GM19023 (cell line): ENCODE measurements around the gene CCDC167.

Source experiments
- ATAC-seq: cut with Tn5 transposase; IDR thresholded peaks from one replicate; pipeline ENCODE4 v1.9.1; 2021; ENCODE audit warnings: mild to moderate bottlenecking, moderate library complexity; ENCODE audit not compliant: unreplicated experiment

Gene CCDC167

DNA sequence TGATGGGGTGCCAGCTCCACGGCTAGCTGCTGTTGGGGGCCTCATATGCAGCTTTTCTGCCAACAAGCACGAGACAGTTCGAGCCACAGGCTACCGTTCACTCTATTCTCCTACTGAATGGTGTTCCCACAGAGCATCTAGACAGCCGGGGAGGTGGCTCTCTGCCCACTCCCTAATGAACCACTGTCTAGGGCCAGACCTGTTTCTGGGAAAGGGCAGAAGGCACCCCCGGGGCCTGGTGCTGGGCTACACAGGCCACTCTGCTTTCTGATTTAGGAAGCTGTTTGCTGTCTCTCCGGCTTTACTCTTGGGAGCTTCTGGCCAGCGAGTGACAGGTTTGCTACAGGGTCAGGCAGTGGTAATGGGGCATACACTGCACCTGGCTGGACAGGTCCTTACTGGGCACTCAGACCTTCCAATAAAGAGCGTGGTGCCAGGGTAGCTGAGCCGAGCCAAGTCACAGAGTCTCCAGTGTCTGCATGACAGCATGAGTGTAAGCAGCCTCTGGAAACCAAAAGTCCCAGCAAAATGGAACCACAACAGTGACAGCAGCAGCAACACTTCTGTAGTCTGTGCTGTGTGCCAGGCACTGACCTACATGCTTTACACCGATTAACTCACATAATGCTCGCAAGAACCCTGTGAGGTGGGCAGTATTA is 8.4 kb downstream of the CCDC167 start:
- no peak for ATAC-seq

GRCh38 chr6:37490536-37491170 is 9.0 kb downstream of the CCDC167 start:
- no peak for ATAC-seq

GRCh38 chr6:37489697-37490336 is 9.9 kb downstream of the CCDC167 start:
- no peak for ATAC-seq

GRCh38 chr6:37488476-37488875 is 11.2 kb downstream of the CCDC167 start:
- ATAC-seq: no peak

DNA sequence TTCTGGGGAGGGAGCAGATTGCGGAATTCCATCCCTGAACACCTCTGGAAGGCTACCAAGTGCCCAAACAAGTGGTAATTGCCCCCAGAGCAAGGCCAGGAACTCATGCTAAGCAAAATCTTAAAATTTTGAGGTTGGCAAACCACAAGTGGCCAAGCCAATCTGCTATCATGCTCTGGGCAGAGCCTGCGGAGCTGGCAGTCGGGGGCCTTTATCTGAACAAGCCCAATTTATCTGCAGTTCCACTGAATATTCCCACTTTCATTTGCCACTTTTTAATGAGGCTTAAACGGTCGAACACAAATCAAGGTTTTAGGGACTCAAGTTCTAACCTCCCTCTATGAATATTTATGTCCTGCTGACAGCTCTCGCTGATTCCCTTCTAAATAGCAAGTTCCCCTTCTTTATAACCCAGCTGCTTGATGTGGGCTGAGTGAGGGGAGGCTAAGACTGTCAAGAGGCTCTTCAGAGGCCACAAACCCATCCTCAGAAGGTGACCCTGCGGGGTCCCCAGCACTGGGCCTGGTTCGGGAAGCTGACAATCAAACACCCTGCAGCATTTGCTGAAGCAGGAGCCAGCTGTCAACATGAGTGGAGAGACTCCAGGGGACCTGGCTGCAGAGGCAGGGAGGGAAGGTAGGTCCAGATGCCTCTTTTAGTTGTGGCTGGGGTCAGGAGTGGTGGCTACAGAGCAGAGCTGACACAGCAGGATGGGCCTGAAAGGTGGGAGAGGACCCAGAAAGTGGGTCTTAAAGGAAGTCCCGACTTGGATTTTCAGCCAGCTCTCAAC is 11.9 kb downstream of the CCDC167 start:
- no peak for ATAC-seq

DNA sequence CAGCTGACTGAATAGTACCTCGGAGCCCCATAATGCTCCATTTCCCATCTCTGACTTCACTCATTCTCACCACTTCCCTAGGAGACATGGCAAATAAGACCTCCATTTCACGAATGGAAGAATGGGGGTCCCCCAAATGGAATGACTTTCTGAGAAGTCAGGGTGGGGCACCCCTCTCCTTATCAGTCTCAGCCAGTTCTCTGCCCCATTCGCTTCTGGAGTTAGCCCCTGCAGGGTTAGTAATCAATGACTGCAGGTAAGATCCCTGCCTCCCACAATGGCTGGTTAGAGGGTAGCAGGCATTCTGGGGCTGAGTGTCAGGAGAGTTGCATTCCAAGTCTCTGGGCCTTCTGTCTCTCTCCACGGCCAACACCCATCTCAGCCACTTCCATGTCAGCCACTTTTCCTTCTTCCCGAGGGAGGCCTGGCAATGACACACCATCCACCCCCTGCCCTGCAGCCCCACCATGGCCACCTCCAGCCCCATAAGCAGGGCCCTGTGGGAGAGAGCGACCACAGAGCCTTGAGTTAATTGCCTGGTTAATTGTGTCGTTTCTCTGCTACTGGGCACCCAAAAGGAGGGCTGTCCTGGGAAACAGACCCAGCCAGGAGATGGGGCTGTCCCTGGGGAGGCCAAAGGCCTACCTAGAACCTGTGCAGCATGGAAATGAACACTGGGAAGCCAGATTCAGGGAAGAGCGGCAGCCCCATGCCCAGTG is 13.4 kb downstream of the CCDC167 start:
- ATAC-seq: no peak

GRCh38 chr6:37485291-37485702 is 14.4 kb downstream of the CCDC167 start:
- no peak for ATAC-seq

- ATAC-seq: no peak
Observed at GRCh38 chr6:37484786-37485170, 14.9 kb downstream of the CCDC167 start.

DNA sequence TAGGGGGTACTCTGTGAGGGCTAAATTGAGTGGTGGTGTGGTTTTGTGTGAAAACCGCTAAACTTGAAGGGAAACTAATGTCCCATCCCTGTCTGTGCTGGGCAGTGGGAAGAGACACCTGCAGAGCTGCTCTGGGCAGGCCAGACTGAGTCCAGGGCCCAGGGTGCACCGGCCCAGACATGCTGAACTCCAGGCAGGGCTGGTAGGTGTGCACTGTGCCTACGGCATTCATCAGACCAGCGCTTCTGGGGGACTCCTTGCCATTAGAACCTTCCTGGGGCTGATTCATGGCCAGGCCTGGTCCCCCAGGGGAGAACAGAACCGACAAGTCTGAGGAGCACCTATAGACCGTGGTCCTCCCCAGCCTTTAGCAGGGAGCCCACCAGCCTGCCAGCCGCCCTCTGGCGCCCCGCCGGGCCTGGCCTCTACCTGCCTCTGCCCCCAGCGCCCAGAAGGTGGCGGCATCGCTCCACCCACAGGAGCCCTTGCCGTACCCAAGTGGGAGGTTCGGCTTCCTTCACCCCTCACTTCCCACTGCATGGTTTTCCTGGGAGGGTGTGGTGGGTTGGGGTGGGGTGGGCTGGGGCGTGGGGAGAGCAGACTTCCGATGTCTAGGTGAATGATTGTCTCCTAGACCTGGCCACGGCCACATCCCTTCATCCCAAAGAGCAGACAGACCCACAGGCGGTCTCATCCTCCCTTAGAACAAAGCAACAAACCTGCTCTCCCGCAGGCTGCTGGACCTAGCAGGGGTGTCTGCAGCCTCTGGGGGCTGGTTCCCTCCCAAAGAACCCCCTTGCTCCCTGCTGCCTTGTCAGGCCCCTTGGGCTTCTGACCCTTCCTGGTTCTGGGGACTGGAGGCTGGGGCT is 15.5 kb downstream of the CCDC167 start:
- no peak for ATAC-seq

DNA sequence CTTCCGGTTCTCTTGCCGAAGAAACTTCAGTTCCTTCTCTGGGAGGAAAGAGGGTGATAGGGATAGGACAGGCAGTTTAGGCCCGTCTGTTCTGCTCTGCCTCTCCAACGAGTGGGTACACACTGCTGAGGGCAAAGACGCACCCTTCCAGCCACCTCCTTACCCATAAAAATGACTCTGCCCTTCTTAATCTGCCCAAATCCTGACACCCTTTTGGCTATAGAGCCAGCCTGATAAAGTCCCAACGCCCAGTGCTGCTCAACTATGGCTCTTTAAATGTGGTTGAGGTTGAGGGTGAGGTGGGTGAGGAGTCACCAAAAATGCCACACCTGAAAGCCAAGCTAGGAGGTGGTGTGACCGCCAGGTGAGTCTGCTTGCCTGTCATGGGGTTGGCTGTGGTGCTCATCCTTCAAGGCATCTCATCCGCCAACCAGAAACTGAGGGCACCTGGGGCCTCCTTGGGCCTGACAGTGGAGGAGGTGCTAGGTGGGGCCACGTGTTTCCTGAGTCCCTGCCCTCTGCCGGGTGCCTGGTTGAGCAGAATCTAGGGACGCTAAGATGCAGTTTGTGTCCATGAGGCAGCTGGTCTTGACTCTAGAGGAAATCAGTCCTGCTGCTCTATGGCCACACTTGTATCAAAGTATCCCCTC is 16.3 kb downstream of the CCDC167 start:
- ATAC-seq: no peak

- ATAC-seq: no peak
Observed at GRCh38 chr6:37482606-37483251, 17.0 kb downstream of the CCDC167 start.

- ATAC-seq: no peak
Observed at GRCh38 chr6:37481711-37482605, 17.7 kb downstream of the CCDC167 start.

DNA sequence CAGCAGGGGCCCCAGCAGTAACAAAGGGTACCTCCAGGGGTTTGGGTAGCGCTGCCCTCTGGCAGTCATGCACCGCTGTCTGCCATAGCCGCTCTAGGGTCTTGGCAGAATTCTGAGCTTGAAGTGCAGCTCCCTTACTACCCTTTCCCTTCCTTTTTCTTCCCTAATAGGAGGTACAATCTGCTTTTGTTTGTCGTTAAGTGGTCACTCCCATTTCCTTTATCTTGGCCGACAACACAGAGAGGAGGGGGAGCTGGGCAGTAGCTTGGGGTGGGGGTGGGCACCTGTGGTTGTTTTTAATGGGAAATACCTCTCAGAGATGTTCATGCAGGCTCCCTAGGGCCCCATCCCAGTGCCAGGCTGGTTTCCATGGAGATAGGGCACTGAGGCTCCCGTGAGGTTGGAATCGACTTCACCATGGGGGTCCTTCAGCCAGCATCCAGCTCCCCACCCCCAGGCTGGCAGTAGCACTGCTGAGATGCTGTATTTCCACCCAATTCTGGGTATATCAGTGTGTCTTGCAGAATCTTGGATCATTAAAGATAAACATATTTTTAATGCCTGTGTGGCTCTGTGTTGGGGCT is 18.6 kb downstream of the CCDC167 start:
- ATAC-seq: no peak

DNA sequence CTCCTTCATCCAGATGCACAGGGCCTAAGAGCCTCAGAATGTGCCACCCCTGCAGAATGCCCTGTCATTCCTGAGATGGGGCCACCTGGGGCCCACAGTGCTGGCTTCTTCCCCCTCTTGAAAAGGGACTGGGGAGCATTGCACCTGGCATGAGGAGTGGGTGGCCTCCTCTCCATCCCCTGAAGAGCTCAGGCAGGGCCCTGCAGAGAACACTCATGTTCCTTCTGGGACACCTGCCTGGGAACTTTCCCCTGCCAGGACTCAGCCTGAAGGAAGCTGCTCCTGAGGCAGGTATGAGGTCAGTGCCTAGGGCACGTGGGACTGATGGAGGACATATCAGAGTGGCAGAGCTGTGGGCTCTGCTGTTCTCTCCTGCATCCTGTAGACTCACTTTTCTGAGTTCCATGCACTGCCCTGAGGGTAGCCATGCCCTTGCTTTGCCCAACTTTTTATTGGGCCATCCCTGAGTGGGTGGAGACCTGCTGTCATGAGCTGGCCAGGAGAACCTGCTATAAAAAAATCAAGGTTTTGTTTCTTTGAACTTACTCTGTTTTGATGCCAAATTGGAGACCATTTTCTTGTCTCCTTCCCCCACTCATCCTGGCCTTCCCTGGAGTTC is 19.5 kb downstream of the CCDC167 start:
- ATAC-seq: no peak

DNA sequence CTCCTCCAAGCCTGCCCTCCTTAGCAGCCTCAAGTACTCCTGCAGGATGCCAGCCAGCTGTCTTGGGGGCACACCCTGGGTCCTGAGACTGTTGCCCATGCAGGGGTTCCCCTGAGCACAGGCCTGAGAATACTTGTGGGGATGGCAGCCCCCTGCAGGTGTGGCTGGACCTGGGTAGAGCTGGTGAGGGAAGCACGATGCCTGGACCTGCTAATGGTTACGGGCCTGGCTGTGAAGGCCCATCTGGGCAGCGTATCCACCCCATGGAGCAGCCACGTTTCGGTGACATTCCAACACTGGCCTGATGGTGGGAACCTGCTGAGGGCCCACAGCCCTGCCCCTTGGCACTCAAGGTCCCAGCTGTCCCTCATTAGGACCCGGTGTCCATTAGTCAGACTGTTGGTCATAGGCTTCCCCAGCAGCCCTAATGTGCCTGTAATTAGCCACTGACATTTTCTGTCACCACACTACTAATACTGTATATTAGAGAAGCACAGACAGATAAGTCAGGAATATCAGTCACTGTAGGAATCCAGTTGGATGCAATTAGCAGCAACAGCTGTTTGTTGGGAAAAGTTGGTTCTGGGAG is 20.3 kb downstream of the CCDC167 start:
- ATAC-seq: no peak

DNA sequence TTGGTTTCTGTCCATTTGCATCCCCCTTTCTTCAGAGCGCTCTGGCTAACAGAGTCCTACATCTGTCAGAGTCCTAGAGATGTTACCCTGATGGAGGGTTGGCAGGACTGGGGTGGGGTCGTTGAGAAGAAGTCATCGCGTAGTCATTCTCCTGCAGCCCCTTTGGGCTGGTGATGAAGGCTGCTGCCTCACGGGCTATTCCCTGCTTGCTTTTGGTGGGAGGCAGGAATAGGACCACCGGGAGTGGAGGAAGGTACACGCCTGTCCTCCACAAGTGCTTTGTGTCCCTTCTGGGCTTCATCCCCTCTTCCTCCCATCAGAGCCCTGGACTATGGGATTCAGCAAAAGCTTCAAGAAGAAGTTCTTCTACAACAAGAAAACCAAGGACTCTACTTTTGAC is 20.9 kb downstream of the CCDC167 start:
- no peak for ATAC-seq
